ENCODE results near the gene NDEL1. TPM values are rescaled to one million over a fixed set of nuclear protein-coding genes. Genes with fewer than 3 reads are reported as not detected.

Gene NDEL1, protein sequence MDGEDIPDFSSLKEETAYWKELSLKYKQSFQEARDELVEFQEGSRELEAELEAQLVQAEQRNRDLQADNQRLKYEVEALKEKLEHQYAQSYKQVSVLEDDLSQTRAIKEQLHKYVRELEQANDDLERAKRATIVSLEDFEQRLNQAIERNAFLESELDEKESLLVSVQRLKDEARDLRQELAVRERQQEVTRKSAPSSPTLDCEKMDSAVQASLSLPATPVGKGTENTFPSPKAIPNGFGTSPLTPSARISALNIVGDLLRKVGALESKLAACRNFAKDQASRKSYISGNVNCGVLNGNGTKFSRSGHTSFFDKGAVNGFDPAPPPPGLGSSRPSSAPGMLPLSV
- total RNA-seq (2021; ENCODE audit: unreplicated experiment): 39.2 TPM
- polyA plus RNA-seq (2012): 28.8 and 29.8 TPM in 2 replicates
- percentile 93 among the genes with signal in this experiment for Bru-seq, nascent RNA
- percentile 85 among the genes with signal in this experiment for BruChase-seq, experiment 1, labeled RNA remaining after a 6-hour chase
- BruChase-seq, experiment 2, labeled RNA remaining after a 2-hour chase: percentile 91 among the genes with signal in this experiment
- long read RNA-seq, transcript NDEL1-201 (9 exons, 2,372 nt): major isoform, 18 of 32 reads
- long read RNA-seq, transcript NDEL1-204 (1 exons, 3,927 nt): minor isoform, 5 of 32 reads
- long read RNA-seq, partial matches to known transcripts: 2 of 32 reads
- long read RNA-seq, other reads (novel, unspliced or antisense): 7 of 32 reads

GRCh38 chr17:8435245-8436168 is at the start of gene NDEL1:
TSS of gene NDEL1 (plus strand) at chr17:8435884. CDS start at chr17:8444272, 8,388 bp downstream.
- peak within 1 kb of the TSS; percentile 80 for H3K4me2 ChIP-seq (ENCODE audit: low read length)
- ChIA-PET RAD21 (ENCODE audit: low non-redundant PET in 1 of 2, low total read pairs in 2 of 2, uncharacterized antibody in 2 of 2, unreplicated experiment in 2 of 2) (interaction anchor here (0.7 to 1.0 kb wide), 3 partner anchors 26 to 310 kb away, joined by 3 to 6 read pairs (median 3); no protein-coding TSS in a partner anchor), POLR2A (interaction anchor here (0.6 to 1.8 kb wide), 12 partner anchors 11 to 350 kb away, joined by 3 to 14 read pairs (median 4); partner anchors contain the start of genes AURKB and MYH10), CTCF (interaction anchor here (1.2 to 2.6 kb wide), 3 partner anchors 26 to 350 kb away, joined by 3 to 16 read pairs (median 6); no protein-coding TSS in a partner anchor)
- intact Hi-C loops (cut with micrococcal nuclease): loop anchor here (1.0 to 5.0 kb wide), 2 partner anchors 52 to 197 kb away; partner anchors contain the start of genes MYH10 and RPL26
- peaks cover 0 to 7% of the 10 kb centered on the region in 2 experiments; a peak in 2 of 4 replicates for H3K36me3 ChIP-seq (ENCODE audit: control insufficient read depth in 1 of 2, insufficient read depth in 2 of 2, low read length in 2 of 2)
- BruUV-seq (replicated peaks): TSS peak; percentile 99
- no peak within 1 kb of the TSS for H2AFZ ChIP-seq (ENCODE audit: low read depth, low read length, poor library complexity, severe bottlenecking)
- H3K9ac ChIP-seq (ENCODE audit: low read length): peak within 1 kb of the TSS; percentile 98
- TF ChIP-seq POLR2A (IDR thresholded peaks at IDR 0.05; ENCODE audit: borderline replicate concordance, extremely low read depth, insufficient read depth, insufficient read length): peak; percentile 96
- TF ChIP-seq, protein P1, sequence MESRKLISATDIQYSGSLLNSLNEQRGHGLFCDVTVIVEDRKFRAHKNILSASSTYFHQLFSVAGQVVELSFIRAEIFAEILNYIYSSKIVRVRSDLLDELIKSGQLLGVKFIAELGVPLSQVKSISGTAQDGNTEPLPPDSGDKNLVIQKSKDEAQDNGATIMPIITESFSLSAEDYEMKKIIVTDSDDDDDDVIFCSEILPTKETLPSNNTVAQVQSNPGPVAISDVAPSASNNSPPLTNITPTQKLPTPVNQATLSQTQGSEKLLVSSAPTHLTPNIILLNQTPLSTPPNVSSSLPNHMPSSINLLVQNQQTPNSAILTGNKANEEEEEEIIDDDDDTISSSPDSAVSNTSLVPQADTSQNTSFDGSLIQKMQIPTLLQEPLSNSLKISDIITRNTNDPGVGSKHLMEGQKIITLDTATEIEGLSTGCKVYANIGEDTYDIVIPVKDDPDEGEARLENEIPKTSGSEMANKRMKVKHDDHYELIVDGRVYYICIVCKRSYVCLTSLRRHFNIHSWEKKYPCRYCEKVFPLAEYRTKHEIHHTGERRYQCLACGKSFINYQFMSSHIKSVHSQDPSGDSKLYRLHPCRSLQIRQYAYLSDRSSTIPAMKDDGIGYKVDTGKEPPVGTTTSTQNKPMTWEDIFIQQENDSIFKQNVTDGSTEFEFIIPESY (IDR thresholded peaks at IDR 0.05; ENCODE audit: extremely low read depth, insufficient replicate concordance, low read length): no peak
- TF ChIP-seq POLR2AphosphoS5 (IDR thresholded peaks at IDR 0.05; ENCODE audit: low read depth, low read length): peak; percentile 98
- TF ChIP-seq YY1 (IDR thresholded peaks at IDR 0.05; ENCODE audit: extremely low read depth, insufficient replicate concordance, low read depth, low read length): peak; percentile 40
- peak; percentile 73 for TF ChIP-seq SIN3A (IDR thresholded peaks at IDR 0.05; ENCODE audit: low read depth)
- no peak for TF ChIP-seq EZH2phosphoT487 (IDR thresholded peaks at IDR 0.05; ENCODE audit: borderline replicate concordance)
- peak; percentile 98 for TF ChIP-seq ZFX (IDR thresholded peaks at IDR 0.05)
- TF ChIP-seq EZH2 (IDR thresholded peaks at IDR 0.05): no peak
- TF ChIP-seq RAD21 (IDR thresholded peaks at IDR 0.05; ENCODE audit: low read depth): 0 out of 2 replicates have a peak, but pooled peaks have one; percentile 3
- H3K4me3 ChIP-seq (replicated peaks in 1 of 2; ENCODE audit: low read depth in 1 of 2, low read length in 2 of 2): peak within 1 kb of the TSS; percentile 71 to 94
- peaks cover 45% of the 10 kb centered on the region for H3K79me2 ChIP-seq (ENCODE audit: insufficient read depth, low read length)
- H3K9me3 ChIP-seq (ENCODE audit: control insufficient read depth in 1 of 2, insufficient read depth in 1 of 2, low read depth in 1 of 2, low read length in 2 of 2): no peaks in the 10 kb centered on the region
- peaks cover 6 to 20% of the 10 kb centered on the region in 2 experiments for H3K4me1 ChIP-seq (ENCODE audit: control insufficient read depth in 1 of 2, insufficient read depth in 2 of 2, low read length in 2 of 2)
- peak within 1 kb of the TSS; percentile 94 for H3K27ac ChIP-seq (ENCODE audit: low read depth, low read length)
- H3K27me3 ChIP-seq (ENCODE audit: insufficient read depth, low read length): no peaks in the 10 kb centered on the region
- H3K9me2 ChIP-seq (ENCODE audit: insufficient read depth): no peaks in the 10 kb centered on the region
- DNase-seq (ENCODE audit: low read depth, low spot score) (peak; percentile 92), ATAC-seq (peak; percentile 98)
- H4K20me1 ChIP-seq (ENCODE audit: insufficient read depth): peaks cover 4% of the 10 kb centered on the region; the same call in 1 of the 2 replicates

Measured in HCT116 (cell line).